IgD-negative memory B cell (primary cell): ENCODE measurements around the gene MS4A1. TPM values are rescaled to one million over a fixed set of nuclear protein-coding genes. Genes with fewer than 3 reads are reported as not detected.
"Not testable (repeated sequence)": the region's sequence is repeated elsewhere in the genome, so short reads cannot be mapped to it uniquely, and the experiment has no call there.

ENCODE experiments used
- H3K27ac Mint-ChIP-seq, 3 donors: one replicate each; pipeline ENCODE4 v1.8.0; 2020 to 2022; ENCODE audit warnings: mild to moderate bottlenecking in 3 of 3, mixed read lengths in 3 of 3, moderate library complexity in 1 of 3
- H3K27me3 Mint-ChIP-seq: one replicate; pipeline ENCODE4 v1.8.0; 2021; ENCODE audit warnings: mixed read lengths
- H3K36me3 Mint-ChIP-seq: one replicate; pipeline ENCODE4 v1.8.0; 2020; ENCODE audit warnings: mild to moderate bottlenecking, mixed read lengths
- H3K4me1 Mint-ChIP-seq, 3 donors: one replicate each; pipeline ENCODE4 v1.8.0; 2020 to 2022; ENCODE audit warnings: mixed read lengths in 3 of 3, mild to moderate bottlenecking in 1 of 3
- H3K4me3 Mint-ChIP-seq, 4 donors: one replicate each; pipeline ENCODE4 v1.8.0; 2020 to 2022; ENCODE audit warnings: mild to moderate bottlenecking in 4 of 4, mixed read lengths in 4 of 4, moderate library complexity in 3 of 4
- H3K9me3 Mint-ChIP-seq, 3 donors: one replicate each; pipeline ENCODE4 v1.8.0; 2020 to 2021; ENCODE audit warnings: mixed read lengths in 3 of 3, mild to moderate bottlenecking in 1 of 3
- polyA plus RNA-seq: library from polyadenylated mRNA; unstranded; fragments of 300-500 nt; fragmentation: Illumina TruSeq; gene quantifications from one replicate; pipeline ENCODE4 v1.2.3, GENCODE V29; 2021

The MS4A1 gene
- 845 TPM for polyA plus RNA-seq

DNA sequence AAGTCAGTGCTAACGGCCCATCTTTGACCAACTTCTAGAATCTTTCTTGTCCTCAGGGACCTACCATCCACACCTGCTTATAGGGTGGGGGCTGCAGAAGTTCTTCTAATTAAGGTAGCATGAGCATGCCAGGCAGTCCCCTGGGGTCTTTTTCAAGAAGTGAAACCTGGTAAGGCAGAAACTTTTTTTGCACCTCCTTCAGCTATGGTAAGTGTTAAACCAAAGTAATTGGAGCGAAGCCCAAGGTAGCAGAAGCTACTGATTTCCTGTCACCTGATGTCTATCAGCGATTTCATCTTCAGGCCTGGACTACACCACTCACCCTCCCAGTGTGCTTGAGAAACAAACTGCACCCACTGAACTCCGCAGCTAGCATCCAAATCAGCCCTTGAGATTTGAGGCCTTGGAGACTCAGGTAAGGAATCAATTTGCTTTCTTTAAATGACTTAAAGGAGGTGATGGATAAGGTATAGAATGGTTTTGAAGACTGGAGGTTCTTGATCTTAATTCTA lies at the start of gene MS4A1:
MS4A1 (plus strand) TSS at position 317 of the 512 bp plus-strand sequence. CDS start 6,528 bp downstream, outside the sequence.
- Mint-ChIP-seq H3K27ac (peak within 1 kb of the TSS; percentile 83 to 95 (median 95)), H3K36me3 (peaks cover 21% of the 10 kb centered on the region), H3K27me3 (no peaks in the 10 kb centered on the region), H3K4me1 (peaks cover 36 to 40% (median 40%) of the 10 kb centered on the region in 3 donors), H3K9me3 (no peaks in the 10 kb centered on the region), H3K4me3 (peak within 1 kb of the TSS; percentile 97 to 100 (median 99))

DNA sequence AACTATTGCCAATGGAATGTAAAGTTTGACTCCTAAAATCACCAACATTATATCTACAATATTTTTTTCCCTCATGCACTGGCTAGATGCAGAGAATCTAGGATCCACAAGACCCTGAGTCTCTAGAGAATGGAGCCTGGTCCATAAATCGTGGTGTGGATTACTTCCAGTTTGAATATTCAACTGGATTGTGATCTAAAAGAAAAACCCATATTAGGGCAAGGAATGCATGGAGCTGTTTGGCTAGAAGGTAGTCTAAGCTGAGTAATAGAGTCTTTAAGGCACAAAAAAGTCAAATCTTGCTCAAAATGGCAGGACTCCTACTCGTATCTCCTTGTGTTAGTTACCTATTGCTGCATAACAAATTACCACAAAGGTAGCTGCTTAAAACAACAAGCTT lies 35.6 kb upstream of the MS4A1 start:
- Mint-ChIP-seq H3K4me1 (peaks cover 0 to 10% (median 8%) of the 10 kb centered on the region in 3 donors), H3K36me3 (peaks cover 5% of the 10 kb centered on the region), H3K27ac (no peak overlapping the region), H3K9me3 (peaks cover 5 to 14% (median 13%) of the 10 kb centered on the region in 3 donors), H3K4me3 (no peak overlapping the region), H3K27me3 (no peaks in the 10 kb centered on the region)

DNA sequence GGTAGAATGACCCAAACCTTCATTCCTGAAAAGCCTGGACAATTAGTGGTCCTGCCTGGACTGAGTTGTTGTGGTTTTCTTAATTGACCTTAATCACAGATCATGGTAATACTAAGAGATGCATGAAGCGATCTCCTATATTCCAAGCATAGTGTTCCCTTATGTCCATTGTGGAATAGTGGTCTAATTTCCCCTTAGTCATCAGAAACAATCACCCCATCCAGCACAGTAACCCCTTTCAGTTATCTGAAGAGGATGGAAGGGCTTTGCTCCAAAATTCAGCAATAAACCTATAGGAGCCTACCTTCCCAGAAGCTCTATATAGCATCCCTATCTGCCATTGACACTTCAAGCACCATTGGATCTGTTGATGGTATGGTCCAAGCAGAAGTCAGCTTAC lies 33.0 kb upstream of the MS4A1 start:
- H3K36me3 Mint-ChIP-seq = peaks cover 5% of the 10 kb centered on the region
- H3K4me1 Mint-ChIP-seq = peaks cover 0 to 7% (median 0%) of the 10 kb centered on the region in 3 donors
- no peak overlapping the region for H3K4me3 Mint-ChIP-seq
- no peak overlapping the region for H3K27ac Mint-ChIP-seq
- H3K9me3 Mint-ChIP-seq = peaks cover 5 to 12% (median 10%) of the 10 kb centered on the region in 3 donors
- H3K27me3 Mint-ChIP-seq = no peaks in the 10 kb centered on the region

DNA sequence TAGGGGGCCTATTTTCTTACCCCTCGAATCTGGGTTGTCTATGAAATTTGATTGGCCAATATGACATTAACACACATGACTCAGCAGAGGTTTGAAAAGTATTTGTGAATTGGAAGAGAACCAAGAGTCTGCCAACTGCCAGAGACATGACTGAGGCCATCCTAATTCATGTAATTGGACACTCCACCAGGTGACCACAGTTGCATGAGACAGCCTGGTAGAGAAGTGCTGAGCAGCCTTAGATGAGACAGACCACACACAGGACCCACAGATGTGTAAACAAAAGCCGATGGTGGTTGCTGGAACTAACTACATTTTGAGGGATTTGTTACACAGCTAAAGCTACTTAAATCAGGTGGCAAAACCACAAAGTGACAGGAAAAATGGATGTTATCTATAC lies 27.1 kb upstream of the MS4A1 start:
- Mint-ChIP-seq H3K36me3 (no peaks in the 10 kb centered on the region), H3K9me3 (peaks cover 0 to 2% (median 1%) of the 10 kb centered on the region in 3 donors), H3K4me1 (peaks cover 0 to 4% (median 2%) of the 10 kb centered on the region in 3 donors), H3K4me3 (peak overlapping the region in 1 of 4 donors; percentile 43), H3K27ac (no peak overlapping the region), H3K27me3 (peaks cover 2% of the 10 kb centered on the region)

DNA sequence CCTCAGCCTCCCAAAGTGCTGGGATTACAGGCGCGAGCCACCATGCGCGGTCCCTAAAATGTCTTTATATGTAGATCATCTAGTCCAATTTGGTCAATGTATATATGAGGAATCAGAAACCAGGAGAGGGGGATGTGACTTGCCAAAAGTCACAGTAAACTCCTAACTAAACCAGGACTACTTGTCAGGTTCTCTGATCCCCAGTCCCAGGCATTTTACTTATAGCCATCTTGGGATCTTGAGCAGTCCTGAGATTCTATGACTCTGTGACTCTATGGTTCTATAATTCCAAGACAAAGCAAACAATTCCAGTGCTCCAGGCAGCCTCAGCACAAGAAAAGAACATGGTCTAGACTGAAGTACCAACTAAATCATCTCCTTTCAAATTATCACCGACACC lies 26.4 kb upstream of the MS4A1 start, which contains the start of gene MS4A5:
MS4A5 (plus strand) TSS at position 301 of the 400 bp plus-strand sequence. CDS start 103 bp downstream, outside the sequence.
- Mint-ChIP-seq H3K4me3 (peak within 1 kb of the TSS in 1 of 4 donors; percentile 43), H3K9me3 (peaks cover 0 to 2% (median 1%) of the 10 kb centered on the region in 3 donors), H3K27me3 (peaks cover 2% of the 10 kb centered on the region), H3K4me1 (peaks cover 3 to 6% (median 4%) of the 10 kb centered on the region in 3 donors), H3K36me3 (no peaks in the 10 kb centered on the region), H3K27ac (peak within 1 kb of the TSS in 2 of 3 donors; percentile 26 to 59)

DNA sequence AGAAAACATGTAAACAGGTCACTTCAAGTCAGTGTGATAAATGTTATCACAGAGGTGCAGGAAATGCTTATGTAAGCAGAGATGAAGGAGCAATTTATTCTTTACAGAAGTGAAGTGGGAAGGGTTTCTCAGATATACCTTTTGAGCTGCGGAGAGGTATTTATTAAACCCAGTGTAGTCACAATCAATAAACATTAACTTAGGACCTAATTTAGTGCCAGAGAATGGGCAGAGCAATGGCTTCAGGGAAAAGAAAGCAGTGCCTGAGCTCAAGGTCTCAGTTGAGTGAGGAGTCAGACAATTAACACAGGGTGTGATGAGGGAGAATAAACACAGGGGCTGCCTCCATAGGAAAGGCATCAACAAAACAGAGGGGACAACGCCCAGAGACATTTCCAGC lies 24.4 kb upstream of the MS4A1 start:
- peaks cover 0 to 1% (median 0%) of the 10 kb centered on the region in 3 donors for H3K9me3 Mint-ChIP-seq
- no peaks in the 10 kb centered on the region for H3K36me3 Mint-ChIP-seq
- peaks cover 2% of the 10 kb centered on the region for H3K27me3 Mint-ChIP-seq
- peaks cover 3 to 6% (median 4%) of the 10 kb centered on the region in 3 donors for H3K4me1 Mint-ChIP-seq
- no peak overlapping the region for H3K4me3 Mint-ChIP-seq
- peak overlapping the region in 1 of 3 donors; percentile 80 for H3K27ac Mint-ChIP-seq

DNA sequence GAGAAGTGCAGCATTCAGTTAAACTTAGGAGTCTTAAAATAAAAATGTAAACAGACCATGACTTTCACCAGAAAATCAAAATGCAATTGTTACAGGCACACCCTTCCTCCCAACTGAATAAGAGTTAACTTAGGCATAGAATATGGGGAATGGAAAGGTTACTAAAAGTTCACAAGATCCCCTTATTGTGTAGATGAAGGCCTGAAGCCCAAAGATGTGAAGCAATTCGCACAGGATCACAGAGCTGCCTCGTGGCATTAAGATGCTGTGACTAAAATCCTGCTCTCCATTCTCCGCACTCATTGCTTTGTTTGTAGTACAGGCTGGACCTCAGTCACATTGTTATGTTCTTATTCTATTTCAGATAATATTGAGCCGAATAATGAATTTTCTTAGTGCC lies 22.2 kb upstream of the MS4A1 start:
- Mint-ChIP-seq H3K27me3 (peaks cover 2% of the 10 kb centered on the region), H3K36me3 (no peaks in the 10 kb centered on the region), H3K27ac (no peak overlapping the region), H3K4me1 (peaks cover 3 to 6% (median 4%) of the 10 kb centered on the region in 3 donors), H3K4me3 (no peak overlapping the region), H3K9me3 (peaks cover 0 to 1% (median 0%) of the 10 kb centered on the region in 3 donors)

DNA sequence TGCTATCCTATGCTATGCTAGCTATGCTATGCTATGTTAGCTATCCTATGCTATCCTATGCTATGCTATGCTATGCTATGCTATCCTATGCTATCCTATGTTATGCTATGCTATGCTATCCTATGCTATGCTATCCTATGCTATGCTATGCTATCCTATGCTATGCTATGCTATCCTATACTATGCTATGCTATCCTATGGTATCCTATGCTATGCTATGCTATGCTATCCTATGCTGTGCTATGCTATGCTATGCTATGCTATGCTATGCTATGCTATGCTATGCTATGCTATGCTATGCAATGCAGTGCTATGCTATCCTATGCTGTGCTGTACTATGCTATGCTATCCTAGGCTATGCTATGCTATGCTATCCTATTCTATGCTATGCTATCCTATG lies 8.6 kb upstream of the MS4A1 start:
- H3K4me1 Mint-ChIP-seq = peaks cover 42 to 52% (median 43%) of the 10 kb centered on the region in 3 donors

DNA sequence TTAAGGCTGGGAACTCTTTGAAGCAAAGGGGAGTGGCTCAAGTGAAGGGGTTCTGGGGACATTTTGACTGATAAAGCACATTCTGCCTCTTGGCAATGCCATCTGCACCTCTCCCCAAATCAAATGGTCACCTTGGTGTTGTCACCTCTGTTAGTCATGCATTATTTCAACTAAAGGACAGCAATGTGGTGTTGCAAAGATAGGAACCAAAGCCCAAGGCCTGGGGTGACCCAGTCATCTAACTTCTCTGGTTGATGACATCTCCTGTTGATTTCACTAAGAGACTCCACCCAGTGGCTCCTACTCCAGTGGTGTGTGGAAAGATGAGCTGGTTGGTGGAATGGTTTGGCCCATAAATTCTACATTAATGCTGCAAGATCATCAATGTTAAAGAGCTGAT lies 7.8 kb upstream of the MS4A1 start:
- peak overlapping the region in 1 of 3 donors; percentile 62 for H3K27ac Mint-ChIP-seq
- peak overlapping the region in 1 of 4 donors; percentile 17 for H3K4me3 Mint-ChIP-seq
- H3K36me3 Mint-ChIP-seq = peaks cover 2% of the 10 kb centered on the region
- H3K27me3 Mint-ChIP-seq = no peaks in the 10 kb centered on the region
- H3K9me3 Mint-ChIP-seq = no peaks in the 10 kb centered on the region
- peaks cover 39 to 49% (median 39%) of the 10 kb centered on the region in 3 donors for H3K4me1 Mint-ChIP-seq

More for the DNA sequence above, 8.6 kb upstream of the MS4A1 start:
- Mint-ChIP-seq H3K36me3 (peaks cover 2% of the 10 kb centered on the region), H3K9me3 (no peaks in the 10 kb centered on the region), H3K27ac (peak overlapping the region in 2 of 3 donors; percentile 85 to 97), H3K4me3 (peak overlapping the region in 2 of 4 donors; percentile 29 to 92), H3K27me3 (no peaks in the 10 kb centered on the region)

DNA sequence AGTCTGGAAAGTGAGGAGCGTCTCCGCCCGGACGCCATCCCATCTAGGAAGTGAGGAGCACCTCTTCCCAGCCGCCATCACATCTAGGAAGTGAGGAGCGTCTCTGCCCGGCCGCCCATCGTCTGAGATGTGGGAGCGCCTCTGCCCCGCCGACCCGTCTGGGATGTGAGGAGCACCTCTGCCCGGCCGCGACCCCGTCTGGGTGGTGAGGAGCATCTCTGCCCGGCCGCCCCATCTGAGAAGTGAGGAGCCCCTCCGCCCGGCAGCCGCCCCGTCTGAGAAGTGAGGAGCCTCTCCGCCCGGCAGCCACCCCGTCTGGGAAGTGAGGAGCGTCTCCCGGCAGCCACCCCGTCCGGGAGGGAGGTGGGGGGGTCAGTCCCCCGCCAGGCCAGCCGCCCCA lies 4.5 kb upstream of the MS4A1 start:
- H3K4me1 Mint-ChIP-seq = peaks cover 36 to 47% (median 45%) of the 10 kb centered on the region in 3 donors
- H3K27me3 Mint-ChIP-seq, H3K9me3 Mint-ChIP-seq: not testable (repeated sequence)

DNA sequence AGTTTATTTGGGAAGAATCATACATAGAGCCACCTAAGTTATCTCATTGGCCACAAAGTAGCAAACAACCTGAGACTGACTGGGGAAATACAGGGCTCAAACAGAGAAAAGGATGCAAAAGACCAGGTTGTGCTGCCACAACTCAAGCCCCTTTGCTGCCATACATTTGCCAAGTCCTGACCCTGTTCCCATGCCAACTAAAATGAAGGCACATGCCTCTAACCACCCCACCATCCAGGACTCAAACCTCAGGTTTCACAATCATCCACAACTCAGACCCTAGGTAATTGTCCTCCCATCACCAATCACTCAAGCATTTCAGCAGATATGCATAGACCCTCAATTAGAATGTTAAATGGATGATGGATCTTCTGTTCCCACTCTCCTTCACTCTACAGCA lies 1.4 kb upstream of the MS4A1 start:
- H3K27ac Mint-ChIP-seq = peak overlapping the region; percentile 83 to 95 (median 95)

More for the DNA sequence above, 4.5 kb upstream of the MS4A1 start:
- not testable (repeated sequence) for H3K27ac Mint-ChIP-seq, H3K4me3 Mint-ChIP-seq, H3K36me3 Mint-ChIP-seq

DNA sequence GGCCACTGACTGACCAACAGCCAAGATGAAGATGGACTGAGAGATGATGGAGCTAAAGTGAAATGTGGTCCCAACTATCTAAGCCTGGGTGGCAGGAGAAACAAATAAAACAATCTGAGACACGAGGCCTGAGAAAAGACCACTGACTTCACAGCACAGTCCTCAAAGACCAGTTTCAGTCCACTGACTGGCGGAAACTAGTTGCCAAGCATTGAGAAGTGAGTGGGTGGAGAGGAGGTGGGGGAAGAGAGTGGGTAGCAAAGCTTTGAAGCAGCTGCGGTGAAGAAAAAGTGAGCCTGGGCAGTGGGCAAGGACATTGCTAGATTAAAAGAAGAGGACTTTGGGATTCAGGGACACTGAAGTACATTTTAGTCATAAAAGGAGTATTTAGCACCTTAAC lies 1.9 kb downstream of the MS4A1 start:
- Mint-ChIP-seq H3K9me3 (no peaks in the 10 kb centered on the region), H3K4me3 (peak overlapping the region; percentile 97 to 100 (median 99)), H3K4me1 (peaks cover 42 to 53% (median 52%) of the 10 kb centered on the region in 3 donors), H3K27ac (peak overlapping the region; percentile 83 to 95 (median 95)), H3K27me3 (no peaks in the 10 kb centered on the region), H3K36me3 (peaks cover 21% of the 10 kb centered on the region)

More for the DNA sequence above, 1.4 kb upstream of the MS4A1 start:
- Mint-ChIP-seq H3K27me3 (no peaks in the 10 kb centered on the region), H3K4me3 (peak overlapping the region in 3 of 4 donors; percentile 84 to 98 (median 97)), H3K9me3 (no peaks in the 10 kb centered on the region), H3K36me3 (peaks cover 19% of the 10 kb centered on the region), H3K4me1 (peaks cover 28 to 35% (median 35%) of the 10 kb centered on the region in 3 donors)

DNA sequence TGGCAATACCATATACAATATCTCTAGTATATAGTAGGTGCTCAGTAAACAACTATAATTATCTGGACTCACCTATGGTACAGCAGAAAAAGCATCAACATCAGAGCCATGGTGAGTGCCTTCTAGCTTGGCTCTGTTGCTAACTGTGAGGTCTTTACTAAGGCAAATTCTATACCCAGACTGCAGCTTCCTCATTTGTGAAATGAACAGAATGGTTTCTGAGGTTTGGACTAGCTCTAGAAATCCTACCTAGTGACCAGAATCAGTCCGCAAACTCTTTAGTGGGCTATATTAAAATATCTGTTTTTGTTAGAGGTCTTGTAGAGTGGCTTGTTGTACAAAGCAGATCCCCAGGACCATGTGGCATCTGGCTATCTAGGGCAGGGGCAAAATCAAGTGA lies 3.7 kb downstream of the MS4A1 start:
- Mint-ChIP-seq H3K27ac (peak overlapping the region; percentile 86 to 91 (median 90)), H3K4me1 (peaks cover 53 to 60% (median 57%) of the 10 kb centered on the region in 3 donors)

DNA sequence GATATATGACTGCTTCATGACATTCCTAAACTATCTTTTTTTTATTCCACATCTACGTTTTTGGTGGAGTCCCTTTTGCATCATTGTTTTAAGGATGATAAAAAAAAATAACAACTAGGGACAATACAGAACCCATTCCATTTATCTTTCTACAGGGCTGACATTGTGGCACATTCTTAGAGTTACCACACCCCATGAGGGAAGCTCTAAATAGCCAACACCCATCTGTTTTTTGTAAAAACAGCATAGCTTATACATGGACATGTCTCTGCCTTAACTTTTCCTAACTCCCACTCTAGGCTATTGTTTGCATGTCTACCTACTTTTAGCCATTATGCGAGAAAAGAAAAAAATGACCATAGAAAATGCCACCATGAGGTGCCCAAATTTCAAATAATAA lies 13.2 kb downstream of the MS4A1 start:
- H3K4me1 Mint-ChIP-seq = peaks cover 40 to 61% (median 50%) of the 10 kb centered on the region in 3 donors
- H3K27ac Mint-ChIP-seq = peak overlapping the region in 1 of 3 donors; percentile 10
- H3K9me3 Mint-ChIP-seq = no peaks in the 10 kb centered on the region
- no peak overlapping the region for H3K4me3 Mint-ChIP-seq
- H3K36me3 Mint-ChIP-seq = peaks cover 10% of the 10 kb centered on the region
- H3K27me3 Mint-ChIP-seq = no peaks in the 10 kb centered on the region

More for the DNA sequence above, 3.7 kb downstream of the MS4A1 start:
- Mint-ChIP-seq H3K4me3 (peak overlapping the region; percentile 84 to 97 (median 95)), H3K9me3 (no peaks in the 10 kb centered on the region), H3K27me3 (no peaks in the 10 kb centered on the region), H3K36me3 (peaks cover 25% of the 10 kb centered on the region)

DNA sequence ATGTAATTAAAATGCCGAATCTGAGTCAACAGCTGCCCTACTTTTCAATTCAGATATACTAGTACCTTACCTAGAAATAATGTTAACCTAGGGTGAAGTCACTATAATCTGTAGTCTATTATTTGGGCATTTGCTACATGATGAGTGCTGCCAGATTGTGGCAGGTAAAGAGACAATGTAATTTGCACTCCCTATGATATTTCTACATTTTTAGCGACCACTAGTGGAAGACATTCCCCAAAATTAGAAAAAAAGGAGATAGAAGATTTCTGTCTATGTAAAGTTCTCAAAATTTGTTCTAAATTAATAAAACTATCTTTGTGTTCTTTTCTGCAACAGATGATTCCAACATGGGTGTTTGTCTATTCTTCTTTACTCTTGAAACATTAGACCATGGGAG lies 14.1 kb downstream of the MS4A1 start:
- Mint-ChIP-seq H3K9me3 (no peaks in the 10 kb centered on the region), H3K4me1 (peaks cover 31 to 55% (median 43%) of the 10 kb centered on the region in 3 donors), H3K36me3 (peaks cover 10% of the 10 kb centered on the region), H3K27me3 (no peaks in the 10 kb centered on the region), H3K4me3 (peak overlapping the region in 1 of 4 donors; percentile 21), H3K27ac (peak overlapping the region in 2 of 3 donors; percentile 59 to 88)
